ENCODE measurements around the gene IL1RAPL1.
"Not testable (repeated sequence)": the region's sequence is repeated elsewhere in the genome, so short reads cannot be mapped to it uniquely, and the experiment has no call there.

GRCh38 chrX:28766561-28766960 lies 179.3 kb downstream of the IL1RAPL1 start:
- TF ChIP-seq CTCF, POLR2A, POLR2AphosphoS5 (IDR thresholded peaks at IDR 0.05): not testable (repeated sequence)

All from breast epithelium (tissue), 3 donors.